ENCODE measurements around the gene ATP11C. TPM values are rescaled to one million over a fixed set of nuclear protein-coding genes. Genes with fewer than 3 reads are reported as not detected.

Gene ATP11C
- total and polyA plus RNA-seq, 10 of the 15 experiments (the other 5 are each of a cell fraction or from before 2014, with no cell fraction given): 16.2 to 44.0 (median 24.8) TPM

- ChIA-PET CTCF (no interaction called here), POLR2A (no interaction called here), SMC1A (ENCODE audit: uncharacterized antibody, unreplicated experiment) (no interaction called here), RAD21 (ENCODE audit: unreplicated experiment) (no interaction called here)
- ATAC-seq: no peak
- FAIRE-seq: no peak
- in situ Hi-C loops (cut with MboI) (no loop called here), intact Hi-C loops (cut with micrococcal nuclease; ENCODE audit: unreplicated experiment) (no loop called here)
- H3K79me2 ChIP-seq (ENCODE audit: control insufficient read depth, insufficient read depth, low read length): no peaks in the 10 kb centered on the region
- H3K27ac ChIP-seq (ENCODE audit: control insufficient read depth, insufficient read depth): no peak overlapping the region
- no peak overlapping the region for H3K4me3 ChIP-seq
- no peaks in the 10 kb centered on the region for H3K27me3 ChIP-seq (replicated peaks in 1 of 2; ENCODE audit: control insufficient read depth in 2 of 2, insufficient read depth in 2 of 2, low read length in 1 of 2)
- no peaks in the 10 kb centered on the region for H3K4me1 ChIP-seq (ENCODE audit: control insufficient read depth, insufficient read depth, low read length)
- no TSS peak for BruUV-seq (replicated peaks)
- H4K20me1 ChIP-seq (ENCODE audit: control insufficient read depth, insufficient read depth): no peaks in the 10 kb centered on the region
- H2AFZ ChIP-seq (ENCODE audit: control insufficient read depth, low read depth, low read length): no peak overlapping the region
- 75% methylated on average over 3 of the region's 3 CpGs for WGBS (ENCODE audit: insufficient coverage, insufficient replicate concordance, low lambda C conversion rate, missing lambda C conversion rate)
- no peak overlapping the region for H3K9ac ChIP-seq (ENCODE audit: control insufficient read depth, insufficient read depth, low read length)
- no peak for DNase-seq (ENCODE audit: low read depth, low spot score)
- no peak overlapping the region for H3K4me2 ChIP-seq (ENCODE audit: control insufficient read depth, insufficient read depth)
- H3K36me3 ChIP-seq (ENCODE audit: control insufficient read depth in 2 of 2, insufficient read depth in 2 of 2, low read length in 1 of 2): no peaks in the 10 kb centered on the region
- no peaks in the 10 kb centered on the region for H3K9me3 ChIP-seq (replicated peaks; ENCODE audit: control insufficient read depth, insufficient read depth, low read length)
- TF ChIP-seq BCLAF1 (IDR thresholded peaks at IDR 0.05) (no peak), MTA3 (IDR thresholded peaks at IDR 0.05; ENCODE audit: borderline replicate concordance, low read length) (no peak), ATF7 (IDR thresholded peaks at IDR 0.05; ENCODE audit: low read depth) (no peak), CHD4 (IDR thresholded peaks at IDR 0.05) (no peak), MTA2 (IDR thresholded peaks at IDR 0.05; ENCODE audit: low read depth) (no peak), ZNF207 (IDR thresholded peaks at IDR 0.05; ENCODE audit: borderline replicate concordance) (no peak), SUZ12 (IDR thresholded peaks at IDR 0.05; ENCODE audit: unreplicated experiment) (no peak), BRCA1 (IDR thresholded peaks at IDR 0.05; ENCODE audit: low read depth, low read length) (no peak), TCF7 (IDR thresholded peaks at IDR 0.05; ENCODE audit: borderline replicate concordance) (no peak)
These were observed 81.1 kb downstream of the ATP11C start for GRCh38 chrX:139851730-139852129.
